Testis (tissue), 2 donors: Measurements from ENCODE around the gene TSKU.

Experiments used
- CTCF ChIP-seq, 3 experiments: fragments of 450-650 bp in 2 of 3; fragments of 200-600 bp in 1 of 3; sonication (generic) in 1 of 3; IDR thresholded peaks; one replicate each; pipeline ENCODE4 v1.5.1; 2016 to 2019; ENCODE audit warnings: antibody characterized with exemption in 3 of 3, mild to moderate bottlenecking in 2 of 3, moderate library complexity in 1 of 3
- POLR2A ChIP-seq: fragments of 450-650 bp; IDR thresholded peaks from one replicate; pipeline ENCODE4 v1.6.1; 2017; ENCODE audit warnings: antibody characterized with exemption, mild to moderate bottlenecking, moderate library complexity

GRCh38 chr11:76802621-76803020, 19.5 kb downstream of the TSKU start:
- TF ChIP-seq CTCF (IDR thresholded peaks at IDR 0.05) (no peak), POLR2A (no peak)
